Measurements from ENCODE around the gene RGP1. TPM values are rescaled to one million over a fixed set of nuclear protein-coding genes. Genes with fewer than 3 reads are reported as not detected.

The RGP1 gene
- total RNA-seq, 3 donors from 2014 or later: 14.3 to 15.3 (median 14.6) TPM

Other genes starting within 250 kb of the RGP1 start
- gene TESK1, start 144.0 kb upstream of the RGP1 start, total RNA-seq: 10 to 100 TPM; 42.0 to 57.1 (median 54.9) TPM
- gene CD72, start 130.9 kb upstream of the RGP1 start, total RNA-seq: 1 to 10 TPM; 1.8 to 4.5 (median 3.9) TPM
- 10 to 100 TPM; 21.8 to 23.8 (median 22.9) TPM for gene SIT1, start 98.4 kb upstream of the RGP1 start, total RNA-seq
- gene RMRP, start 91.3 kb upstream of the RGP1 start, total RNA-seq: over 10,000 TPM; 12,907 to 15,791 (median 13,372) TPM
- 10 to 100 TPM; 11.1 to 12.5 (median 12.0) TPM for gene CCDC107, start 91.0 kb upstream of the RGP1 start, total RNA-seq
- gene ARHGEF39, start 84.1 kb upstream of the RGP1 start, total RNA-seq: 1 to 10 TPM; 1.1 to 1.2 (median 1.2) TPM
- gene CA9, start 75.4 kb upstream of the RGP1 start, total RNA-seq: under 1 TPM in 2 of 3 donors, not detected in 1; 0.24 to 0.46 TPM
- gene TPM2, start 59.4 kb upstream of the RGP1 start, total RNA-seq: 1 to 10 TPM; 1.6 to 2.2 (median 2.2) TPM
- gene TLN1, start 17.1 kb upstream of the RGP1 start, total RNA-seq: 100 to 1,000 TPM; 210 to 252 (median 230) TPM
- gene CREB3, start 16.6 kb upstream of the RGP1 start, total RNA-seq: 10 to 100 TPM; 22.9 to 27.5 (median 23.6) TPM
- 10 to 100 TPM; 29.9 to 34.8 (median 33.2) TPM for gene GBA2, start 59 bp upstream of the RGP1 start, total RNA-seq
- 1 to 10 TPM in 1 of 3 donors, under 1 TPM in 2; 0.84 to 1.4 (median 0.86) TPM for gene MSMP, start 5.0 kb downstream of the RGP1 start, total RNA-seq
- gene NPR2, start 42.3 kb downstream of the RGP1 start, total RNA-seq: 1 to 10 TPM; 4.4 to 5.3 (median 5.2) TPM
- gene SPAG8, start 63.0 kb downstream of the RGP1 start, total RNA-seq: under 1 TPM; 0.27 to 0.48 (median 0.40) TPM
- gene HINT2, start 65.8 kb downstream of the RGP1 start, total RNA-seq: 10 to 100 TPM; 28.7 to 31.9 (median 30.0) TPM
- gene FAM221B, start 79.4 kb downstream of the RGP1 start, total RNA-seq: not detected
- gene TMEM8B, start 79.9 kb downstream of the RGP1 start, total RNA-seq: 1 to 10 TPM; 1.5 to 1.9 (median 1.8) TPM
- gene OR13J1, start 121.1 kb downstream of the RGP1 start, total RNA-seq: not detected
- gene HRCT1, start 156.9 kb downstream of the RGP1 start, total RNA-seq: not detected
- not detected for gene SPAAR, start 160.2 kb downstream of the RGP1 start, total RNA-seq
- gene OR2S2, start 208.9 kb downstream of the RGP1 start, total RNA-seq: not detected

Data from activated T-cell treated with anti-CD3 and anti-CD28 coated beads, Interleukin-2, amount 50 U/mL, for 4 hours (primary cell).